Adrenal gland (tissue), 5 donors: Measurements from ENCODE around the gene EPHB1.

Experiments used
- CTCF ChIP-seq, 6 experiments: fragments of 450-650 bp in 4 of 6; fragments of 200-600 bp in 2 of 6; sonication (generic) in 1 of 6; IDR thresholded peaks; 1 replicate in 5 of 6; 2 replicates in 1 of 6; pipeline versions ENCODE4 v1.5.1 to v1.8.0; 2016 to 2021; ENCODE audit warnings: antibody characterized with exemption in 6 of 6, mild to moderate bottlenecking in 2 of 6, moderate library complexity in 1 of 6
- POLR2A ChIP-seq, 2 donors: fragments of 450-650 bp; IDR thresholded peaks; one replicate each; pipeline ENCODE4 v1.6.1; 2017; ENCODE audit warnings: antibody characterized with exemption in 2 of 2, mild to moderate bottlenecking in 2 of 2, moderate library complexity in 1 of 2
- donor health status: DM: no; HTN: no; CAD: no.

DNA sequence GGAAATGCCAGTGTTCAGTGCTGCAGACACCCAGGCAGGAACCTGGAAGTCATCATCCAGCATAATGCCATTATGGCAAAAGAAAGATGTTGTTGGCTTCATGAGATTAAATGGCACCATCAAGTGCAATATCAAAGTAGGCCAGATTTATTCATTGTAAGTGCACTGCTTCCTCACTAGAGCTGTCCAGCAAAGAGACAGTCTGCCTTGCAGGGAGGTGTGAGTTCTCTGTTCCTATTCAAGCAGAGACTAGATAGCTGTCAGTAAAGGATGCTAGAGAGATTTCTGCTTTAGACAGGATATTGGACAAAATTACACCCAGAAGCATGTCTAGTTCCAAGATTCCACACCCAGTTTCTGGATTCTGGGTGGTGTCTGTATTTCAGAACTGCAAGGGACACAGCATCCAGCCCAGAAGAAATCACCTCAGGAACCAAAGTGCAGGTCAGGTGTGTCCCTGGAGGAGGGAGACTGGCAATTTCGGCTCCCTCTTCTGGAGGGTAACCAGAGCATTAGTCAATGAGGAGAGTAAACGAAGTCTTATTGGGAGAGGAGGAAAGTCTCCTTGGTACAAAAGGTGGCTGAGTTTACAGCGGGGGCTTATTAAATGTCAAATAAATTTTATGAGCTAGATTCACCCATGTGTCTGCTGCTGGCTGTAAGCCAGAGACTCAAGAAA is 377.3 kb downstream of the EPHB1 start:
- TF ChIP-seq CTCF (IDR thresholded peaks at IDR 0.05) (no peak), POLR2A (IDR thresholded peaks at IDR 0.05) (no peak)
